Endothelial cell of umbilical vein (primary cell): ENCODE results near the gene A1BG.

Experiments used
- EZH2 ChIP-seq: IDR thresholded peaks from 2 replicates; pipeline ENCODE4 v1.6.1; 2012; ENCODE audit warnings: borderline replicate concordance, low read depth, mild to moderate bottlenecking, moderate library complexity, low read length, inconsistent platforms; ENCODE audit not compliant: severe bottlenecking
- JUN ChIP-seq: IDR thresholded peaks from 2 replicates; pipeline ENCODE4 v1.6.1; 2011; ENCODE audit warnings: borderline replicate concordance, low read depth; ENCODE audit not compliant: insufficient read length, insufficient read depth
- MAX ChIP-seq: IDR thresholded peaks from 2 replicates; pipeline ENCODE4 v1.6.1; 2011; ENCODE audit not compliant: insufficient read depth, insufficient read length
- POLR2A ChIP-seq: IDR thresholded peaks from 2 replicates; pipeline ENCODE4 v1.6.1; 2012; ENCODE audit warnings: low read depth, mild to moderate bottlenecking, control low read depth, low read length
- POLR2AphosphoS5 ChIP-seq: IDR thresholded peaks from 2 replicates; pipeline ENCODE4 v1.6.1; 2012; ENCODE audit warnings: low read depth, mild to moderate bottlenecking, control low read depth, low read length, moderate library complexity; ENCODE audit not compliant: insufficient read depth
- TF ChIP-seq, protein P1 (sequence below), 2 donors: IDR thresholded peaks; 1 replicate in 1 of 2; 2 replicates in 1 of 2; pipeline ENCODE4 v1.5.1; 2011; ENCODE audit warnings: low read length in 2 of 2, mild to moderate bottlenecking in 2 of 2, moderate library complexity in 2 of 2, control low read depth in 1 of 2, inconsistent platforms in 1 of 2, low read depth in 1 of 2; ENCODE audit not compliant: insufficient read depth in 1 of 2; ENCODE audit errors: extremely low read depth in 1 of 2

GRCh38 chr19:58396691-58397532, 43.6 kb upstream of the A1BG start:
- TF ChIP-seq, protein P1, sequence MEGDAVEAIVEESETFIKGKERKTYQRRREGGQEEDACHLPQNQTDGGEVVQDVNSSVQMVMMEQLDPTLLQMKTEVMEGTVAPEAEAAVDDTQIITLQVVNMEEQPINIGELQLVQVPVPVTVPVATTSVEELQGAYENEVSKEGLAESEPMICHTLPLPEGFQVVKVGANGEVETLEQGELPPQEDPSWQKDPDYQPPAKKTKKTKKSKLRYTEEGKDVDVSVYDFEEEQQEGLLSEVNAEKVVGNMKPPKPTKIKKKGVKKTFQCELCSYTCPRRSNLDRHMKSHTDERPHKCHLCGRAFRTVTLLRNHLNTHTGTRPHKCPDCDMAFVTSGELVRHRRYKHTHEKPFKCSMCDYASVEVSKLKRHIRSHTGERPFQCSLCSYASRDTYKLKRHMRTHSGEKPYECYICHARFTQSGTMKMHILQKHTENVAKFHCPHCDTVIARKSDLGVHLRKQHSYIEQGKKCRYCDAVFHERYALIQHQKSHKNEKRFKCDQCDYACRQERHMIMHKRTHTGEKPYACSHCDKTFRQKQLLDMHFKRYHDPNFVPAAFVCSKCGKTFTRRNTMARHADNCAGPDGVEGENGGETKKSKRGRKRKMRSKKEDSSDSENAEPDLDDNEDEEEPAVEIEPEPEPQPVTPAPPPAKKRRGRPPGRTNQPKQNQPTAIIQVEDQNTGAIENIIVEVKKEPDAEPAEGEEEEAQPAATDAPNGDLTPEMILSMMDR (IDR thresholded peaks at IDR 0.05; ENCODE audit: extremely low read depth in 1 of 2, insufficient read depth in 1 of 2, low read depth in 1 of 2, low read length in 2 of 2) = no peak
- no peak for TF ChIP-seq POLR2A
- TF ChIP-seq JUN = no peak
- no peak for TF ChIP-seq POLR2AphosphoS5
- no peak for TF ChIP-seq EZH2
- no peak for TF ChIP-seq MAX
